CD14-positive monocyte (primary cell): ENCODE data around the gene STIP1. TPM values are rescaled to one million over a fixed set of nuclear protein-coding genes. Genes with fewer than 3 reads are reported as not detected.

Experiments
- DNase-seq, 3 donors: peaks; one replicate each; pipeline ENCODE4 v3.0.0-alpha.2; 2011 to 2022
- H2AFZ ChIP-seq: 2 replicates; pipeline ENCODE4 v1.6.0; 2012; ENCODE audit warnings: mild to moderate bottlenecking, low read depth, low read length, inconsistent platforms; ENCODE audit not compliant: insufficient read depth, poor library complexity, severe bottlenecking
- H3K27ac ChIP-seq, 2 donors: 1 replicate in 1 of 2; 2 replicates in 1 of 2; pipeline ENCODE4 v1.5.1; 2012 to 2013; ENCODE audit warnings: low read length in 2 of 2, control low read depth in 1 of 2, inconsistent platforms in 1 of 2, low read depth in 1 of 2, mild to moderate bottlenecking in 1 of 2
- H3K27me3 ChIP-seq, 2 donors: one replicate each; pipeline versions ENCODE4 v1.6.0 to v1.6.1; 2011 to 2013; ENCODE audit warnings: low read length in 2 of 2; ENCODE audit not compliant: control insufficient read depth in 2 of 2, insufficient read depth in 2 of 2
- H3K36me3 ChIP-seq, 2 donors: replicated peaks in 1 of 2; 1 replicate in 1 of 2; 2 replicates in 1 of 2; pipeline versions ENCODE4 v1.5.1 to v1.6.1; 2012 to 2013; ENCODE audit warnings: low read length in 2 of 2, control low read depth in 1 of 2, inconsistent platforms in 1 of 2, mild to moderate bottlenecking in 1 of 2; ENCODE audit not compliant: insufficient read depth in 2 of 2, control insufficient read depth in 1 of 2
- H3K4me1 ChIP-seq, 2 donors: 1 replicate in 1 of 2; 2 replicates in 1 of 2; pipeline versions ENCODE4 v1.5.1 to v1.6.1; 2012 to 2013; ENCODE audit warnings: low read length in 2 of 2, control low read depth in 1 of 2, inconsistent platforms in 1 of 2, mild to moderate bottlenecking in 1 of 2, moderate library complexity in 1 of 2; ENCODE audit not compliant: insufficient read depth in 2 of 2, control insufficient read depth in 1 of 2
- H3K4me2 ChIP-seq: replicated peaks from 2 replicates; pipeline ENCODE3; 2012; ENCODE audit warnings: low read length, moderate library complexity, mild to moderate bottlenecking; ENCODE audit not compliant: poor library complexity, severe bottlenecking; ENCODE audit errors: extremely low read depth
- H3K4me3 ChIP-seq, 3 experiments: fragments of 200-600 bp in 1 of 3; sonication (generic) in 1 of 3; replicated peaks in 1 of 3; 1 replicate in 2 of 3; 2 replicates in 1 of 3; pipeline ENCODE4 v1.5.1; 2011 to 2013; ENCODE audit warnings: low read length in 3 of 3, mild to moderate bottlenecking in 3 of 3, control low read depth in 2 of 3, low read depth in 2 of 3, inconsistent platforms in 1 of 3, moderate library complexity in 1 of 3
- H3K79me2 ChIP-seq: 2 replicates; pipeline ENCODE4 v1.6.0; 2012; ENCODE audit warnings: mild to moderate bottlenecking, control low read depth, inconsistent platforms, low read length, moderate library complexity; ENCODE audit not compliant: insufficient read depth
- H3K9ac ChIP-seq: 2 replicates; pipeline ENCODE4 v1.6.0; 2017; ENCODE audit warnings: low read length, mild to moderate bottlenecking; ENCODE audit not compliant: insufficient read depth, poor library complexity, severe bottlenecking
- H3K9me3 ChIP-seq, 2 donors: replicated peaks in 1 of 2; 1 replicate in 1 of 2; 2 replicates in 1 of 2; pipeline versions ENCODE4 v1.5.1 to v1.6.1; 2012 to 2013; ENCODE audit warnings: low read length in 2 of 2, control low read depth in 1 of 2; ENCODE audit not compliant: control insufficient read depth in 1 of 2, insufficient read depth in 1 of 2
- H4K20me1 ChIP-seq: 2 replicates; pipeline ENCODE4 v1.6.0; 2012; ENCODE audit warnings: mild to moderate bottlenecking, low read length, control low read depth, moderate library complexity; ENCODE audit not compliant: insufficient read depth
- H3K27ac Mint-ChIP-seq, 7 donors: one replicate each; pipeline ENCODE4 v1.8.0; 2020; ENCODE audit warnings: mild to moderate bottlenecking in 7 of 7, mixed read lengths in 7 of 7, moderate library complexity in 6 of 7, inconsistent platforms in 2 of 7
- H3K27me3 Mint-ChIP-seq, 3 donors: one replicate each; pipeline ENCODE4 v1.8.0; 2021 to 2022; ENCODE audit warnings: low read depth in 3 of 3, mild to moderate bottlenecking in 3 of 3, mixed read lengths in 3 of 3, moderate library complexity in 3 of 3, inconsistent platforms in 1 of 3
- H3K36me3 Mint-ChIP-seq, 2 donors: one replicate each; pipeline ENCODE4 v1.8.0; 2020; ENCODE audit warnings: mixed read lengths in 2 of 2, inconsistent platforms in 1 of 2, mild to moderate bottlenecking in 1 of 2
- H3K4me1 Mint-ChIP-seq: one replicate; pipeline ENCODE4 v1.8.0; 2020; ENCODE audit warnings: mild to moderate bottlenecking, mixed read lengths
- H3K4me3 Mint-ChIP-seq, 2 donors: one replicate each; pipeline ENCODE4 v1.8.0; 2020; ENCODE audit warnings: mild to moderate bottlenecking in 2 of 2, mixed read lengths in 2 of 2, moderate library complexity in 1 of 2
- H3K9me3 Mint-ChIP-seq, 7 donors: one replicate each; pipeline ENCODE4 v1.8.0; 2020 to 2022; ENCODE audit warnings: mixed read lengths in 7 of 7, mild to moderate bottlenecking in 6 of 7, moderate library complexity in 6 of 7, inconsistent platforms in 2 of 7
- WGBS: methylation state at CpG from one replicate; pipeline ENCODE4 v1.1.5; 2013; ENCODE audit warnings: missing lambda C conversion rate; ENCODE audit not compliant: insufficient coverage; 5-methylcytosine and 5-hydroxymethylcytosine counted together
- intact Hi-C, 2 donors: fragments of 100-400 bp; cut with micrococcal nuclease; formaldehyde crosslinking; loops; one replicate each; pipeline versions ENCODE4 v1.15.0 to v1.15.1; 2023
- polyA plus RNA-seq, 3 donors: library from polyadenylated mRNA; depleted of rRNA in 1 of 3; unstranded in 2 of 3; stranded (reverse) in 1 of 3; fragments of 300-500 nt in 2 of 3; fragments of >200 nt in 1 of 3; fragmentation: Illumina TruSeq in 2 of 3; gene quantifications; 1 replicate in 2 of 3; 2 replicates in 1 of 3; pipeline ENCODE4 v1.2.3, GENCODE V29; 2012 to 2021
- TF ChIP-seq, protein P1 (sequence below): fragments of 200-600 bp; IDR thresholded peaks from one replicate; pipeline ENCODE4 v1.8.0; 2022; ENCODE audit warnings: antibody characterized with exemption, mild to moderate bottlenecking

STIP1 gene
- polyA plus RNA-seq, 3 donors, result 44.5 to 52.0 (median 51.1) TPM

DNA sequence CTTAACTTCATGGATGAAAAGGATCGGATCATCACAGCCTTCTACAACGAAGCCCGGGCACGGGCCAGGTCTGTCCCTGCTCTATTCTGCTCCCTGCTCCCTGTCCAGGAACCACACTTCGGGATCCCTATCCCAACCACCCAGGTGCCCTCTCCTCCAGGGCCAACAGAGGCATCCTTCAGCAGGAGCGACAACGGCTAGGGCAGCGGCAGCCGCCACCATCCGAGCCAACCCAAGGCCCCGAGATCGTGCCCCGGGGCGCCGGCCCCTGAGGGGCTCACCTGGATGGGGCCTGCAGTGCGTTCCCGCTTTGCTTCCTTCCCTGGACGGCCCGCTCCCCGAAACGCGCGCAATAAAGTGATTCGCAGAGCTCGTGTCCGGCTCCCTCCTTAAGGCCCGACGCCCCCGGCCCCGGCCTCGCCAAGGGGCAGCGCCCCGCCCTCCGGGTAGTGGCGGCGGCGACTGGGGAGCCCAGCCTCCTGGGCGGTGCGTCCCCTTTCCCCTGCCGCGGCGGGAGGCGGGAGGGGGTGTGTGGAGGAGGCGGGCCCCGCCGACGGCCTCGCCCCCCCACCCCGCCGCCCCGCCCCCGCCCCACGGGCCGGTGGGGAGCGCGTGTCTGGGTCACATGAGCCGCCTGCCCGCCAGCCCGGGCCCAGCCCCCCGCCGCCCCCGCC is 48.1 kb downstream of the STIP1 start, which contains the start of gene VEGFB:
TSS of gene VEGFB (plus strand) at position 672 of the 674 bp plus-strand sequence. CDS start 250 bp downstream, outside the sequence.
- peak; percentile 19 to 35 (median 29) for DNase-seq
- Histone ChIP-seq H2AFZ (peak within 1 kb of the TSS; percentile 61), H3K36me3 (no peaks in the 10 kb centered on the region), H4K20me1 (no peaks in the 10 kb centered on the region), H3K27ac (no peak within 1 kb of the TSS), H3K4me1 (peaks cover 53 to 74% of the 10 kb centered on the region in 2 donors), H3K9me3 (no peaks in the 10 kb centered on the region), H3K4me2 (peak within 1 kb of the TSS; percentile 84), H3K27me3 (peaks cover 0 to 7% of the 10 kb centered on the region in 2 donors), H3K9ac (peak within 1 kb of the TSS; percentile 54), H3K4me3 (peak within 1 kb of the TSS in 2 of 3 experiments; percentile 20 to 75), H3K79me2 (peaks cover 5% of the 10 kb centered on the region)
- peaks cover 14 to 29% of the 10 kb centered on the region in 2 donors for H3K36me3 Mint-ChIP-seq
- H3K27me3 Mint-ChIP-seq, result peaks cover 11 to 21% (median 16%) of the 10 kb centered on the region in 3 donors
- TF ChIP-seq, protein P1, sequence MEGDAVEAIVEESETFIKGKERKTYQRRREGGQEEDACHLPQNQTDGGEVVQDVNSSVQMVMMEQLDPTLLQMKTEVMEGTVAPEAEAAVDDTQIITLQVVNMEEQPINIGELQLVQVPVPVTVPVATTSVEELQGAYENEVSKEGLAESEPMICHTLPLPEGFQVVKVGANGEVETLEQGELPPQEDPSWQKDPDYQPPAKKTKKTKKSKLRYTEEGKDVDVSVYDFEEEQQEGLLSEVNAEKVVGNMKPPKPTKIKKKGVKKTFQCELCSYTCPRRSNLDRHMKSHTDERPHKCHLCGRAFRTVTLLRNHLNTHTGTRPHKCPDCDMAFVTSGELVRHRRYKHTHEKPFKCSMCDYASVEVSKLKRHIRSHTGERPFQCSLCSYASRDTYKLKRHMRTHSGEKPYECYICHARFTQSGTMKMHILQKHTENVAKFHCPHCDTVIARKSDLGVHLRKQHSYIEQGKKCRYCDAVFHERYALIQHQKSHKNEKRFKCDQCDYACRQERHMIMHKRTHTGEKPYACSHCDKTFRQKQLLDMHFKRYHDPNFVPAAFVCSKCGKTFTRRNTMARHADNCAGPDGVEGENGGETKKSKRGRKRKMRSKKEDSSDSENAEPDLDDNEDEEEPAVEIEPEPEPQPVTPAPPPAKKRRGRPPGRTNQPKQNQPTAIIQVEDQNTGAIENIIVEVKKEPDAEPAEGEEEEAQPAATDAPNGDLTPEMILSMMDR, result no peak
- H3K27ac Mint-ChIP-seq, result peak within 1 kb of the TSS in 3 of 7 donors; percentile 25 to 45 (median 26)
- intact Hi-C loops, result no loop called here
- peaks cover 0 to 8% (median 2%) of the 10 kb centered on the region in 7 donors for H3K9me3 Mint-ChIP-seq
- peaks cover 51% of the 10 kb centered on the region for H3K4me1 Mint-ChIP-seq
- WGBS, result 10% methylated on average over 41 of the region's 62 CpGs
- H3K4me3 Mint-ChIP-seq, result peak within 1 kb of the TSS; percentile 77 to 85

GRCh38 chr11:64234647-64235379 is 48.8 kb downstream of the STIP1 start:
- 1% methylated on average over 72 of the region's 80 CpGs for WGBS
- H2AFZ ChIP-seq, result peak overlapping the region; percentile 61
- H3K27me3 Mint-ChIP-seq, result peaks cover 11 to 21% (median 20%) of the 10 kb centered on the region in 3 donors
- peaks cover 53 to 74% of the 10 kb centered on the region in 2 donors for H3K4me1 ChIP-seq
- H3K27ac ChIP-seq, result no peak overlapping the region
- H3K4me1 Mint-ChIP-seq, result peaks cover 52% of the 10 kb centered on the region
- H3K9me3 ChIP-seq, result no peaks in the 10 kb centered on the region
- intact Hi-C loops, result no loop called here
- H3K4me3 Mint-ChIP-seq, result peak overlapping the region; percentile 77 to 85
- H3K27me3 ChIP-seq, result peaks cover 0 to 7% of the 10 kb centered on the region in 2 donors
- peaks cover 16 to 24% of the 10 kb centered on the region in 2 donors for H3K36me3 Mint-ChIP-seq
- DNase-seq, result peak in 1 of 3 donors; percentile 13
- H3K4me3 ChIP-seq, result peak overlapping the region in 2 of 3 experiments; percentile 20 to 75
- H3K4me2 ChIP-seq, result peak overlapping the region; percentile 84
- peak overlapping the region in 1 of 7 donors; percentile 25 for H3K27ac Mint-ChIP-seq
- TF ChIP-seq, protein P1, result no peak
- H3K79me2 ChIP-seq, result no peaks in the 10 kb centered on the region
- H3K9ac ChIP-seq, result peak overlapping the region; percentile 54
- peaks cover 0 to 8% (median 2%) of the 10 kb centered on the region in 7 donors for H3K9me3 Mint-ChIP-seq
- H3K36me3 ChIP-seq, result no peaks in the 10 kb centered on the region
- no peaks in the 10 kb centered on the region for H4K20me1 ChIP-seq
